ENCODE measurements around the gene HOXA5. TPM values are rescaled to one million over a fixed set of nuclear protein-coding genes. Genes with fewer than 3 reads are reported as not detected.
A peak's percentile ranks its signal among the peaks of the same experiment; 100 is the strongest.

HOXA5 gene
- total RNA-seq, 6 experiments from 2014 or later: 0.18 to 1.5 (median 0.65) TPM

DNA sequence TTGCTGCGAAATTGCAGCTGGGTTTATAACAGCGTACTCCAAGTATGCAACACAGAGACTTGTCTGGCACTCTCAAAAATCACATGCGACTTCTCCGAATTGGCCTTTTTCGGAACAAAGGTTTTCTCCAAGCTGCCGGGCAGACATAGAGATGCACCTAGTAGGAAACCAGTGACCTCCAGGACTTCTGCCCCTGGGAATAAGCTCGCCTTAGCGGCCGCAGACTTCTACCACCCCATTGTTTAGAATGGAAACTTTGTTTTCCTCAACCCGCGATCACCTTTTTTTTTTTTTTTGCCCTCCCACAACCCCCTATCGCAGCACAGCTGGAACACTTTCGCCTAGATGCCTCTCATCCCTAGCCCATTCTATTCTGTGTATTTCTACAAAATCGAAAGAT, 35.5 kb upstream of the HOXA5 start:
- DNase-seq: peak in 1 of 3 donors; percentile 11
- TF ChIP-seq, protein P1, sequence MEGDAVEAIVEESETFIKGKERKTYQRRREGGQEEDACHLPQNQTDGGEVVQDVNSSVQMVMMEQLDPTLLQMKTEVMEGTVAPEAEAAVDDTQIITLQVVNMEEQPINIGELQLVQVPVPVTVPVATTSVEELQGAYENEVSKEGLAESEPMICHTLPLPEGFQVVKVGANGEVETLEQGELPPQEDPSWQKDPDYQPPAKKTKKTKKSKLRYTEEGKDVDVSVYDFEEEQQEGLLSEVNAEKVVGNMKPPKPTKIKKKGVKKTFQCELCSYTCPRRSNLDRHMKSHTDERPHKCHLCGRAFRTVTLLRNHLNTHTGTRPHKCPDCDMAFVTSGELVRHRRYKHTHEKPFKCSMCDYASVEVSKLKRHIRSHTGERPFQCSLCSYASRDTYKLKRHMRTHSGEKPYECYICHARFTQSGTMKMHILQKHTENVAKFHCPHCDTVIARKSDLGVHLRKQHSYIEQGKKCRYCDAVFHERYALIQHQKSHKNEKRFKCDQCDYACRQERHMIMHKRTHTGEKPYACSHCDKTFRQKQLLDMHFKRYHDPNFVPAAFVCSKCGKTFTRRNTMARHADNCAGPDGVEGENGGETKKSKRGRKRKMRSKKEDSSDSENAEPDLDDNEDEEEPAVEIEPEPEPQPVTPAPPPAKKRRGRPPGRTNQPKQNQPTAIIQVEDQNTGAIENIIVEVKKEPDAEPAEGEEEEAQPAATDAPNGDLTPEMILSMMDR (IDR thresholded peaks at IDR 0.05): no peak
- no peak for TF ChIP-seq POLR2A (IDR thresholded peaks at IDR 0.05)
- no peak overlapping the region for H3K4me3 ChIP-seq
- H3K27ac ChIP-seq: no peak overlapping the region
- ATAC-seq: no peak
- peaks cover 0 to 7% (median 0%) of the 10 kb centered on the region in 4 donors for H3K4me1 ChIP-seq
- no peaks in the 10 kb centered on the region for H3K36me3 ChIP-seq
- 26% methylated on average over 14 of the region's 14 CpGs for WGBS (ENCODE audit: insufficient coverage, low coverage, low lambda C conversion rate, missing lambda C conversion rate)
- peaks cover 53 to 90% of the 10 kb centered on the region in 2 donors for H3K27me3 ChIP-seq
- intact Hi-C loops (cut with DNase I): no loop called here
- H3K9me3 ChIP-seq: no peaks in the 10 kb centered on the region

GRCh38 chr7:27178366-27178765, 34.9 kb upstream of the HOXA5 start:
- ATAC-seq (no peak), DNase-seq (no peak)
- Histone ChIP-seq H3K27me3 (peaks cover 59 to 90% of the 10 kb centered on the region in 2 donors), H3K9me3 (no peaks in the 10 kb centered on the region), H3K27ac (no peak overlapping the region), H3K4me1 (peaks cover 0 to 9% (median 0%) of the 10 kb centered on the region in 4 donors), H3K4me3 (no peak overlapping the region), H3K36me3 (no peaks in the 10 kb centered on the region)
- intact Hi-C loops (cut with DNase I): no loop called here
- TF ChIP-seq, protein P1 (IDR thresholded peaks at IDR 0.05): no peak
- TF ChIP-seq POLR2A (IDR thresholded peaks at IDR 0.05): no peak
- WGBS (ENCODE audit: insufficient coverage, low coverage, low lambda C conversion rate, missing lambda C conversion rate): 54% methylated on average over 6 of the region's 6 CpGs

GRCh38 chr7:27177795-27178320, 34.4 kb upstream of the HOXA5 start:
- peaks cover 0 to 14% (median 0%) of the 10 kb centered on the region in 4 donors for H3K4me1 ChIP-seq
- peaks cover 54 to 90% of the 10 kb centered on the region in 2 donors for H3K27me3 ChIP-seq
- intact Hi-C loops (cut with DNase I): no loop called here
- no peak for ATAC-seq
- no peak overlapping the region for H3K4me3 ChIP-seq
- no peak for DNase-seq
- no peaks in the 10 kb centered on the region for H3K36me3 ChIP-seq
- no peak overlapping the region for H3K27ac ChIP-seq
- no peaks in the 10 kb centered on the region for H3K9me3 ChIP-seq
- WGBS (ENCODE audit: insufficient coverage, low coverage, low lambda C conversion rate, missing lambda C conversion rate): 65% methylated on average over 5 of the region's 5 CpGs
- TF ChIP-seq, protein P1 (IDR thresholded peaks at IDR 0.05): no peak

DNA sequence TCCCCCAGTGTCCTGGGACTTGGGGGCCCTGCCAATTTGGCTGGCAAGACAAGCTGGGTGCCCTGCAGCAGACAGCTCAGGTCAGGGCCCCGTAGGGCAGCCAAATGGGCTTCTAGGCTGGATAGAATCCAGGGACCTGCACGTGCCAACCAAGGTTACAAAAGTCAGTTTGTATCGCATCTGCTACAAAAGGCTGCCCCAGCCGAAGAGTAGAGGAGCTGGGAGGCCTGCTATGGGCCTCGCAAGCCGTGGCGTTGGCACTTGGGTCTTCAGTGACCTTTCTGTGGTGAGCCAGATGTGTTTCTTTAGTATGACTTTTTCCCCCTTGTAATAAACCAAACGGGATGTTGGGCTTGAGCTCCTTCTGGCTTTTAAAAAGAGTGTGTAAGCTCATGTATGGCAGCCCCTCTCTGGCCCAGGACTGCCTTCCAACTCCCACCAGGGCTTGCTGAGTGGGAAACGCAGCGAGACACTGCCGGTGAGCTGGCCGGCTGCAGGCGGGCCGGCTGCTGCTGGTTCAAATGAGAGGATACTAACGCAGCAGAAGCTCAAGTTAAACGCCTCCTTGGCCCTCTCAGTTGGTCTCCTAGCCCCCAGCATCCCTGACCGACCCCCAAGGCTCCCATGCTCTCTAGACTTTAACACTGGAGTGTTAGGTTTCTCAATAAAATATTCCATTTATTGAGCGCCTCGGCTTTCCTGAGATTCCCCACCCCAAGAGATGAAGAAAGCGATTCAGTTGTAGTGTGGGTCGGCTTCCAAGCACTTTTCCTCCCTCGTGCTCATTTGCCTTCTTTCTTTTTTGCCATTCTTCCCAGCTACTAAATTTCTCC, 33.7 kb upstream of the HOXA5 start:
- H3K4me3 ChIP-seq: no peak overlapping the region
- no peaks in the 10 kb centered on the region for H3K9me3 ChIP-seq
- 51% methylated on average over 14 of the region's 22 CpGs for WGBS (ENCODE audit: insufficient coverage, low coverage, low lambda C conversion rate, missing lambda C conversion rate)
- H3K27ac ChIP-seq: no peak overlapping the region
- no peak for TF ChIP-seq POLR2A (IDR thresholded peaks at IDR 0.05)
- TF ChIP-seq, protein P1 (IDR thresholded peaks at IDR 0.05): no peak
- peaks cover 0 to 14% (median 0%) of the 10 kb centered on the region in 4 donors for H3K4me1 ChIP-seq
- intact Hi-C loops (cut with DNase I): no loop called here
- no peaks in the 10 kb centered on the region for H3K36me3 ChIP-seq
- DNase-seq: peak in 1 of 3 donors; percentile 39
- H3K27me3 ChIP-seq: peaks cover 50 to 91% of the 10 kb centered on the region in 2 donors
- no peak for ATAC-seq
